Stimulated activated CD8-positive, alpha-beta memory T cell treated with anti-CD3 and anti-CD28 coated beads, Interleukin-15, amount 100 ng/mL, for 4 hours (primary cell): Measurements from ENCODE around the gene C14orf180.
"Not testable (repeated sequence)": the region's sequence is repeated elsewhere in the genome, so short reads cannot be mapped to it uniquely, and the experiment has no call there.

Experiments used
- DNase-seq, 2 donors: peaks; one replicate each; pipeline ENCODE4 v3.0.0-alpha.2; 2020; ENCODE audit warnings: low read depth in 2 of 2

The C14orf180 gene

DNA sequence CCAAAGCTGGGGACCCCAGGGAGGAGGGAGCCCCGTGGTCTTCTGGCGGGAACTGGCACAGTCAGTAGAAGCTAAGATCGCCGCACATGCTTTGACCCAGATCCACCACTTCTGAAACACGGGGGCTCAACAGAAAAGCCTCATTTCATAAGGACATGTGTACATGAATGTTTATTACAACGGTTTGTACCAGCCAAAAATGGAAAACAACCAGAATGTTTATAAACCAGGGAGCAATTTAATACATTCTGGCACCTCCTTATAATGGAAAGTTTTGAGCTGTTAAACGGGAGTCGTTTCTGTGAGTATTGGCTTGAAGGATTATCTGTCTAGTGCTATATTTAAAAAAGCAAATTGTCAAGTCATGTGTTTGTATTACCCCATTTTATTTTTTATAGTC is 32.3 kb downstream of the C14orf180 start:
- no peak for DNase-seq

DNA sequence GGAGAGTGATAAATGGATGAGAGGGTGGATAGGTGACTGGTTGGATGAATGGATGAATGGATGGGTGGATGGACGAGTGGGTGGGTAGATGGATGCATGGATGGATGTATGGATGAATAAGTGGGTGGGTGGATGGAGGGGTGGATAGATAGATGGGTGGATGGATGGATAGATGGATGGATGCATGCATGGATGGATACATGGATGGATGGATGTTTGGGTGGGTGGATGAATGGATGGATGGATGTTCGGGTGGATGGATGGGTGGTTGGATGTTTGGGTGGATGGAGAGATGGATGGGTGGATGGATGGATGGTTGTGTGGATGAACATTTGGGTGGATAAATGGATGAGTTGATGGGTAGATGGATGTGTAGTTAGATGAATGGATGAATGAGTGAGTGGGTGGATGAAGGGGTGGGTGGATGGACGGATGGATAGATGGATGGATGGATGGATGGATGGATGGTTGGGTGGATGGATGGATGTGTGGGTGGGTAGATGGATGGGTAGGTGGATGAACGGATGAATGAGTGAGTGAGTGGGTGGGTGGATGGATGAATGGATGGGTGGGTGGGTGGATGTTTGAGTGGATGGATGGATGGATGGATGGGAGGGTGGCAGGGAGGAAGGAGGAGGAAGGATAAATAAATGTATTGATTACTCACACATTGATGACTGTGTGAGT is 34.7 kb downstream of the C14orf180 start:
- no peak for DNase-seq

DNA sequence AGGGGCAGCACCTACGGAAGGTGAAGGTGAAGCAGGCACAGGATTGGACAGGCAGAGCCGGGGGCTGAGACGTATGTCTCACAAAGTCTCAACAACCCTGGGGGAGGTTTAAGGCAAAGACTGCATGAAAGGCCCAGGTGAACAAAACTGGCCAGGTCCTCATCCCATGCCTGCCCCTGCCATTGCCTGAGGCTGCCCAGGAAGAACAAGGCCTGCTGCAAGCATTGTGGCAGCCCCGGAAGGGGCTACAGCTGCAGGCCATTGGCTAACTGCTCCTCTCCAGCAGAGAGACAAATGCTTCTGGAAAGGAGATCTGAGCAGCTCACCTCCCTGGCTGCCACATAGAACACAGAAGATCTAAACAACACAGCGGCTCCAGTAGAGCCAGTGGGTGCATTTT is 45.4 kb downstream of the C14orf180 start:
- DNase-seq, result no peak

DNA sequence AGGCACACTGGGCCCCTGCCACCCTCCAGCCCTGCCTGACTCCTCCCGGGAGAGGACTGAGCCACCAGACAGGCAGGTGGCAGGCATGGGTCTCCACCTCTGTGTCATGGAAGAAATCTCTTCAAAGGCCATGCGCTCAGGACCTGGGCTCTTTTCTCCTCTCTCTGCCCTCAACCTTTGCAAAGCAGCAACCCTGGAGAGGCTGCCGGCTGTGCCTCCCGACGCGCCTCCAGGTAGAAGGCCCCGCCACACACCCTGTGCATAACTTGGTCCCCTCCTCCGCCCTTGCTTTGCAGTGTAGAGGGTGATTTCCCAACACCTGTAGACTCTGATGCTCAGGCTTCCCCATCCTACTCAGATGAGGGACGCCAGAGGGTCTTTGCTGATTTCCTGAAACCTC is 53.2 kb downstream of the C14orf180 start:
- DNase-seq, result no peak

DNA sequence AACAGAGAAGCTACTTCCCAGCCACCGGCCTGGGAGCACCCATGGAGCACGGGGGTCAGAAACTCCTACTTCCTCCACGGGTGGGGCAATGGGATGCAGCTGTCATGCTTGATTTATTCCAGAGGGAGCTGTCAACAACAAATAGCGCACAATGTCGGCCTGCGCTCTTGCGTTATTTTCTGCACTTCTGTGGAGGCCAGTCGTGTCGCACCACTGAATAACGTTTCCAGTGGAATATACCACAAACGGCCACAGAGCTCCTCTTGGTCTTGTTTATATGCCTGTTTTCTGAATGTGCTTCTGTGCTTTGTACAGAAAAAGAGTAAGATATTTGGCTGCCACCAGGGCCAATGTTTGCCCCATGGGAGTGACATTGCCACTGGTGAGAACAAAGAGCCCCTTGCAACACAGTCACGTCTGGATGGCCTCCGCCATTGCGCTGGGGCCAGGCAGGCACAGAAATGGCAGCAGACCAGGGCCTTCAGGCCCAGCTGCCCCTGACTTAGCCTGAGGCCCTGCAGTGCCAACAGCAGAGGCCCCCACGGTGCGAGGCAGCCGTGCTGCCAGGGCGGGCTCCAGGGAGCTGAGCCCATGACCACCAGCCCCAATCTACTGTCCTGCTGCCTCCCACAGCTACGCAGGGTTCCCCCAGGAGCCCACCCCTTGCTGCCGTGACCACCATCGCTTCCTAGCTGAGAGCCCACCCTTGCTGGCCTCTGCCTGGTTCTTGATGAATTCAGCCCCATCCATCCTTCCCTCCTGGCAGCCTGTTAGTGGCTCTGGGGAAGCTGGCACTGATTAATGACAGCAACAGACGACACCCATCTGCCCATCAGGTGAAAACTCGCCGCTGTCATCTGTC is 53.9 kb downstream of the C14orf180 start:
- DNase-seq, result no peak

DNA sequence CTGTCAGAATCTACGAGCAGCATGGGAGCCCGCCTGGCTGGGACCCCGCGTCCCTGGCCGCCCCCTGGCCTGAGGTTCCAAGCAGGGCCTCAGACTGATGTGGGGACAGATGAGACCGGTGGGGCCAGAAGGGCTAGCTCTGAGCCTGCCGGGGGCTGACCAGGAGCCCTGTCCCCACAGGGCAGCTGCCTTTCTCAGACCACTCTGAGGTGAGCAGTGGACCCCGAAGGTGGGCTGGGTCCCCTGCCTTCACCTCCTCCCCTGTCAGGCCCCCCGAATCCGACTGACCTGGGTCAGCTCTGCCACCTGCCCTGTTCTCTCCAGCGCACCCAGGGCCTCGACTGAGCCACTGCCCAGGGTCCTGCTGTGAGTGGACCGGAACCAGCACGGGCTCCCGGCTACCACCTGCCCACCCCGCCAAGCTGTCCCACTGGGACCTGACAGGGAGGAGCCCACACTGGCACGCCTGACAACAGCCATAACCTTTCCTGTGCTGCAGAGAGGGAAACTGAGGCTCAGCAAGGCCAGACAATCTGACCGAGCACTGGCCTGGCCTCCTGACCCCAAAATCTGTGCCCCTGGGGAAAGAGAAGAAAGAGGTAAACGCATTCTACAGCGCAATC is 54.7 kb downstream of the C14orf180 start:
- DNase-seq, result no peak

DNA sequence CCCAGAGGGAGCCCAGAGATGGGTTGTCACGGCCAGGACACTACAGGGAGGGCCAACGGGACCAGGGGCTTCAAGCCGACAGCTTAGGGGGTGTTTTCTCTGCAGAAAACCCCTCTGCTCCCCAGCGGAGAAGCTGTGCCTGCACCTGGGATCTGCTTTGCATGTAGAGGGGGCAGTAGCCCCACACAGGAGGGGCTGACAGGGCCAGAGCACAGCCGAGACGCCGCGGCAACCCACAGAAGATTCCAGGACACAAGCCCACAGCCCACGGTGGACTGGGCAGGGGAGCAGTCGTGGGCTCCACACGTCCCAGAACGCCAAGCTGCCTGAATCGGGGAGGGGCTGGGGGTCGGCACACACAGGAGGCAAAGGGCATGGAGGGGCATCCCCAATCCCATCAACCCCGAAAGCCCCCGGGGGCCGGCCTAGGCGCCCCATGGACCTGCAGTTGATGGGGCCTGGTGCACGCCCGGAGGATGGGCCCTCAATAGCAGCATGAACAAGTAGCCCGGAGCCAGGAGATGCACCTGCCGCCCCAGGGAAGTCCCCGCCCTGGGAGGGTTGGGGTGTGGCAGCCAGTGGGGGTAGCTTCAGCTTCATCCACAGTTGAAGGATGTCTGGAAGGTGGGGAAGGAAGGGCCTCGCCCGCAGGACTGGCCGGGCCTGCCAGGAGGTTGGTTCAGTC is 55.5 kb downstream of the C14orf180 start:
- no peak for DNase-seq

DNA sequence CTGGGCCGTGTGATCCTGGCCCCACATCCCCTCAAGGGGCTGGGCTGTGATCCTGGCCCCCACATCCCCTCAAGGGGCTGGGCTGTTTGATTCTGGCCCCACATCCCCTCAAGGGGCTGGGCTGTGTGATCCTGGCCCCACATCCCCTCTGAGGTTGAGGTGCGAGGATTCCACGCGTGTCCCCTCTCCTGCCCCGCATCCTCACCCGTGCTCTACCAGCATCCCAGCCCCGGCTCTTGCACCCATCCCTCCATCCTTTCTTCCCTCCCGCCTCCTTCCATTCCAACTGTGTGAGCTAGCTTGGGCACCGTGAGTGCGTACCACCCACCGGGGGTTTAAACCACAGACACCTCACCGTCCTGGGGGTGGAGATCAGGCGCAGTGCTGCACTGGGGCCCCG is 56.2 kb downstream of the C14orf180 start:
- DNase-seq, result no peak

DNA sequence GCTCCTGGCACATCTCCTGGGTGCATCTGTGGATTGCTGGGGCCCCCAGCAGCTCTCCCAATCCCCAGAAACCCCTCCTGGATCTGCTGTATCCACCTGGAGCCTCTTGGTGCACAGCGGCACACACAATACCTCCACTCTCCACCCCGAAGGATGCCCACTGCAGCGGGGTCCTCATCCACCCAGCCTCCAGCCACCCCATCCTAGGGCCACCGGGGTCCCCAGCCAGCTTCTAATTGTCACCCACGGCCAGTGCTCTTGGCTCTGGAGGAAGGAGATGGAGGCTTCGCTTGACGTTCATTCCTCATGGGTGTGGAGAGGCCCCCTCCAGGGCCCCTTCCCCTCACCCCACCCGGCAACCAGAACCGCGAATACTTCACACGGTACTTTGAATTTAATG is 56.6 kb downstream of the C14orf180 start:
- DNase-seq, result no peak

DNA sequence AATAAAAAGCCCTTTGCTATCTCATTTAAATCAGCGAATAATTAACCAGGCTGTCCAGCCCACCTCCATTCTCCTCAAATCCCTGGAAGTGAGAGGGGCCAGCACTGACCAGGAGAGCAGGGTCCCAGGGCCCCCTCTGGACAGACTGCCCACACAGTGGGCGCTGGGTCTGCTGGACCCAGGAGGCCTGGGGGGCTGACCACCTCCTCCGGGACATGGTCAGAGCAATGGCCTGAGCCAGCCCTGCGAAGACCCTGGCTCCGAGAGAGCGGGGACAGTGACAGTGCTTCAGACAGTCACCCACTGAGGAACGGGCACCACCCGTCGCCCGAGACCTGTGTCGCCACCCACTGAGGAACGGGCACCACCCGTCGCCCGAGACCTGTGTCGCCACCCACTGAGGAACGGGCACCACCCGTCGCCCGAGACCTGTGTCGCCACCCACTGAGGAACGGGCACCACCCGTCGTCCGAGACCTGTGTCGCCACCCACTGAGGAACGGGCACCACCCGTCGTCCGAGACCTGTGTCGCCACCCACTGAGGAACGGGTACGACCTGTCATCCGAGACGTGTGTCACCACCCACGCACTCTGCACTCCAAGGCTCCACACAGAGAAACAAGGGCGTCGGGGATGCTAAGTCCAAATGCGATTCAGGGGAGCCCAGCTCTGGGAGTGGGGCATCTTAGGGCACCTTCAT is 57.4 kb downstream of the C14orf180 start:
- DNase-seq, result not testable (repeated sequence)

DNA sequence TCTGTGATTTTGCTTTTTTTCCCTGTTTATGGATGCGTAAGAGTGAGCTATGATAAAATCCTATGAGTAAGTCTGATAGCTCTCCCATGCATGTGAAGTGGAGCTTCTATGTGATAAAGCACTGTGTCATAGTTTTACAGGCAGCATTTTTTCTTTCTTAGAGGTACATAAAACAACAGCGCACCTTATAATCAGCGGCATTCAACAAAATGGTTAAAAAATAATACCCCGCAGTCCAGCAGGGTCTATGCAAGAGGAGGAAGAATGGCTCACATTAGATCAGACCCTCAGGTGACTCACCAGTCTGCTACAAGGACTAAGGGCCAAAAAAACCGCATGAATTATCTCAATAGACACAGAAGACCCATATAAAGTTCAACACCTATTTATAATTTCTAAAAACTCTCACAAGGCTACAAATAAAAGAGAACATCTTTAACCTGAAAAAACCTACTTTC is 58.0 kb downstream of the C14orf180 start:
- DNase-seq, result no peak

DNA sequence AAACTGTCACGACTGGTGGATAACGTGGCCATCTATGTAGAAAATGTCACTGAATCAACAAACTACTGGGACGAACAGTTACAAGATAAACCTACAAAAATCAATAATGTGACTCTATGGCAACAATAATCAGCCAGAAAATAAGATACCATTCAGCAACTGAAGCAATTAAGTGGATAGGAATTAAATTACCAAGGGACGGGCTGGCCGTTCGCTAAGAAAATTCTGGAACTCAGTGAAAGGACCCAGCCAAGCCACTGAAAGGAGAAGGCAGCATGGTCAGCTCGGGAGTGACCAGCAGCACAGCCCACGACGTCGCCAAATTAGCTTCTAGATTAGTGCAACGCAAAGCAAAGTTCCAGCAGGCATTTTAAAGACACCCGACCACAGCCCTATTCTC is 58.6 kb downstream of the C14orf180 start:
- no peak for DNase-seq

DNA sequence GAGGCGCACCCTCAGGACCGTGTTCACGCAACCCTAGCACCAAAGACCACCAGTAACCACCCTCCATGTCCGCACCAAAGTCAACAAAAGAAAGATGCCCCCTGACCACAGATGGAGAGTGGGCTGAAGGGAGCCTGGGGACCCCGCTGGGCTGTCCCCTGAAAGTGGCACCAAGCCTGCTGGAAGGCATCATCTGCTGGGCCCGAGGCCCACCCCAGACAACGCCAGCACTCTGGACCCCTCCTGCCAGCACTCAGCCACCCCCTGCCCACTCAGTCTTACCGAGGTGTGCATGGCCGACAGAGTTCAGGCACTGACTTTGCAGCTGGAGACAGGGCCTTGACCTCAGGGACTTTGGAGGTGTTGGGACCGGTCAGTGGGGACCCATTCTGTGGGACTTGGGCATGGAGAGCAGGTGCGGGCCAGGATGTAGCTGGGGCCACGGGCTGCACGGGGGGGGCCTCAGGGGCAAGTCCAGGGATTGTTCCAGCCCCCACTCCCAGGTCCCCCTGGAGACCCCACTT is 59.4 kb downstream of the C14orf180 start:
- no peak for DNase-seq

DNA sequence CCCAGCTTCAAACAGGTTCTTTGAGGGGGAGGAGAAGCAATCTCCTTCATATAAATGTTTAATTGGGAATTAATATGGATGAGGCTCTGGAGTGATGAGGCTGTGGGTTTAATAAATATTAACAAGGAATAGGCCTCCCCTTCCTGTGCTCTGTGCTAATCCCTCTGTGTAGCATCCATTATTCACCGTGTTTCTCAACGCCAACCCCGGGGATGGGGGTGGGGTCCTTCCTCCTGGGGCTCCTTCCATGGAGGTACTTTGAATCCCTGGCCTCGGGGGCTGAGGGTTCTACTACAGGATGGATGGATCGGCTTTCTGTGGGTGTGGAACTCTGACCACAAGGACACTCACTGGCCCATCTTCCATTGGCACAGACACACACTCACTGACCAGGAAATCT is 59.9 kb downstream of the C14orf180 start:
- DNase-seq, result no peak
